Stimulated activated CD8-positive, alpha-beta memory T cell treated with anti-CD3 and anti-CD28 coated beads, Interleukin-15, amount 100 ng/mL, for 24 hours (primary cell): ENCODE measurements around the gene C16orf78.
A peak's percentile ranks its signal among the peaks of the same experiment; 100 is the strongest.

Source experiments
- DNase-seq: peaks from one replicate; pipeline ENCODE4 v3.0.0-alpha.2; 2020; ENCODE audit warnings: low read depth

The C16orf78 gene

GRCh38 chr16:49395021-49395420, 21.4 kb downstream of the C16orf78 start:
- DNase-seq: no peak

- DNase-seq: no peak
These were observed 22.7 kb downstream of the C16orf78 start for GRCh38 chr16:49396206-49396720.

- no peak for DNase-seq
These were observed 25.2 kb downstream of the C16orf78 start for GRCh38 chr16:49398761-49399160.

- DNase-seq: no peak
These were observed 26.2 kb downstream of the C16orf78 start for GRCh38 chr16:49399594-49400364.

GRCh38 chr16:49400611-49401010, 27.0 kb downstream of the C16orf78 start:
- no peak for DNase-seq

GRCh38 chr16:49405123-49405522, 31.5 kb downstream of the C16orf78 start:
- DNase-seq: no peak

GRCh38 chr16:49405530-49405929, 31.9 kb downstream of the C16orf78 start:
- no peak for DNase-seq

- DNase-seq: peak; percentile 26
These were observed 34.4 kb downstream of the C16orf78 start for GRCh38 chr16:49407873-49408550.

- DNase-seq: no peak
These were observed 35.5 kb downstream of the C16orf78 start for GRCh38 chr16:49409121-49409520.

GRCh38 chr16:49410226-49410625, 36.6 kb downstream of the C16orf78 start:
- no peak for DNase-seq

GRCh38 chr16:49411121-49411970, 37.7 kb downstream of the C16orf78 start:
- no peak for DNase-seq

GRCh38 chr16:49414671-49415070, 41.1 kb downstream of the C16orf78 start:
- DNase-seq: no peak

GRCh38 chr16:49415083-49415482, 41.5 kb downstream of the C16orf78 start:
- no peak for DNase-seq

- no peak for DNase-seq
These were observed 42.5 kb downstream of the C16orf78 start for GRCh38 chr16:49416001-49416675.

GRCh38 chr16:49417354-49417753, 43.8 kb downstream of the C16orf78 start:
- DNase-seq: no peak

- no peak for DNase-seq
These were observed 45.4 kb downstream of the C16orf78 start for GRCh38 chr16:49419006-49419405.

GRCh38 chr16:49419862-49420261, 46.3 kb downstream of the C16orf78 start:
- no peak for DNase-seq

GRCh38 chr16:49422896-49423295, 49.3 kb downstream of the C16orf78 start:
- no peak for DNase-seq

GRCh38 chr16:49424961-49425360, 51.4 kb downstream of the C16orf78 start:
- no peak for DNase-seq

GRCh38 chr16:49427771-49428170, 54.2 kb downstream of the C16orf78 start:
- DNase-seq: no peak

- DNase-seq: no peak
These were observed 55.2 kb downstream of the C16orf78 start for GRCh38 chr16:49428808-49429207.

GRCh38 chr16:49431040-49431439, 57.4 kb downstream of the C16orf78 start:
- no peak for DNase-seq
